Endodermal cell (in vitro differentiated cells): Measurements from ENCODE around the gene HES3. TPM values are rescaled to one million over a fixed set of nuclear protein-coding genes. Genes with fewer than 3 reads are reported as not detected.

Experiments used
- DNase-seq: peaks from one replicate; pipeline ENCODE4 v3.0.0-alpha.2; 2017
- H3K27ac ChIP-seq: 2 replicates; pipeline ENCODE4 v1.5.1; 2013; ENCODE audit warnings: mild to moderate bottlenecking, low read depth, low read length, moderate library complexity
- H3K27me3 ChIP-seq: 2 replicates; pipeline ENCODE4 v1.6.1; 2013; ENCODE audit warnings: mild to moderate bottlenecking, low read length, moderate library complexity; ENCODE audit not compliant: insufficient read depth, control insufficient read depth, poor library complexity, severe bottlenecking
- H3K36me3 ChIP-seq: 2 replicates; pipeline ENCODE4 v1.7.0; 2013; ENCODE audit warnings: mild to moderate bottlenecking, low read length, moderate library complexity; ENCODE audit not compliant: control insufficient read depth, insufficient read depth
- H3K4me1 ChIP-seq: one replicate; pipeline ENCODE4 v1.7.0; 2013; ENCODE audit warnings: low read length; ENCODE audit not compliant: control insufficient read depth, insufficient read depth
- H3K4me3 ChIP-seq: 2 replicates; pipeline ENCODE4 v1.5.1; 2013; ENCODE audit warnings: mild to moderate bottlenecking, low read length, moderate library complexity
- H3K9ac ChIP-seq: 2 replicates; pipeline ENCODE4 v1.6.1; 2013; ENCODE audit warnings: mild to moderate bottlenecking, low read length, moderate library complexity; ENCODE audit not compliant: poor library complexity, severe bottlenecking; ENCODE audit errors: extremely low read depth
- H3K9me3 ChIP-seq: 2 replicates; pipeline ENCODE4 v1.6.1; 2013; ENCODE audit warnings: mild to moderate bottlenecking, low read length, moderate library complexity; ENCODE audit not compliant: control insufficient read depth
- H3K27ac Mint-ChIP-seq: 2 replicates; pipeline ENCODE4 v1.8.0; 2020; ENCODE audit warnings: mixed read lengths
- H3K27me3 Mint-ChIP-seq: 2 replicates; pipeline ENCODE4 v1.8.0; 2021; ENCODE audit warnings: mild to moderate bottlenecking, mixed read lengths; ENCODE audit not compliant: insufficient read depth
- H3K36me3 Mint-ChIP-seq: 2 replicates; pipeline ENCODE4 v1.8.0; 2020; ENCODE audit warnings: low read depth, mixed read lengths
- H3K4me1 Mint-ChIP-seq: 2 replicates; pipeline ENCODE4 v1.8.0; 2020; ENCODE audit warnings: mixed read lengths
- H3K4me3 Mint-ChIP-seq: 2 replicates; pipeline ENCODE4 v1.8.0; 2020; ENCODE audit warnings: mild to moderate bottlenecking, moderate library complexity, mixed read lengths
- H3K9me3 Mint-ChIP-seq: 2 replicates; pipeline ENCODE4 v1.8.0; 2020; ENCODE audit warnings: mild to moderate bottlenecking, mixed read lengths
- CTCF ChIP-seq: fragments of 200-600 bp; sonication (generic); conservative IDR thresholded peaks from 2 replicates; pipeline ENCODE4 v1.5.0; 2021; ENCODE audit warnings: antibody characterized with exemption, mild to moderate bottlenecking
- WGBS, 2 experiments: methylation state at CpG; one replicate each; pipeline versions ENCODE4 v1.1.5 to v1.1.7; 2013; ENCODE audit warnings: missing lambda C conversion rate in 2 of 2, mixed read lengths in 1 of 2; ENCODE audit not compliant: insufficient coverage in 1 of 2, insufficient read length in 1 of 2; 5-methylcytosine and 5-hydroxymethylcytosine counted together
- long read RNA-seq, 4 experiments: library from polyadenylated mRNA in 2 of 4; library from RNA in 1 of 4; library from capped mRNA in 1 of 4; stranded (forward) in 3 of 4; unstranded in 1 of 4; transcript quantifications; one replicate each; pipeline ENCODE4 v2.0.0, GENCODE V29; 2020 to 2021; ENCODE audit warnings: inconsistent platforms in 1 of 4
- polyA plus RNA-seq, 2 experiments: library from polyadenylated mRNA; stranded (reverse); fragments of 50-300 nt; gene quantifications; one replicate each; pipeline ENCODE4 v1.2.3, GENCODE V29; 2013
- total RNA-seq, 2 donors: library from RNA; stranded (reverse); fragmentation: NEBNext Ultra II Directional in 1 of 2; extraction: Animal tissue kit (Norgen Biotek cat#: 25700) in 1 of 2; gene quantifications; 2 replicates in 1 of 2; 3 replicates in 1 of 2; pipeline ENCODE4 v1.2.1, GENCODE V29; 2021

Gene HES3
- 1 to 10 TPM in 1 of 2 donors, not detected in 1; 2.7 TPM for total RNA-seq
- polyA plus RNA-seq (2013, experiment 1 of 2): 6.6 TPM
- 2.8 TPM for polyA plus RNA-seq (2013, experiment 2 of 2)
- long read RNA-seq, experiment 1: 0 reads
- long read RNA-seq, experiment 2: 0 reads
- long read RNA-seq, experiment 3: 0 reads
- long read RNA-seq, experiment 4: 0 reads

DNA sequence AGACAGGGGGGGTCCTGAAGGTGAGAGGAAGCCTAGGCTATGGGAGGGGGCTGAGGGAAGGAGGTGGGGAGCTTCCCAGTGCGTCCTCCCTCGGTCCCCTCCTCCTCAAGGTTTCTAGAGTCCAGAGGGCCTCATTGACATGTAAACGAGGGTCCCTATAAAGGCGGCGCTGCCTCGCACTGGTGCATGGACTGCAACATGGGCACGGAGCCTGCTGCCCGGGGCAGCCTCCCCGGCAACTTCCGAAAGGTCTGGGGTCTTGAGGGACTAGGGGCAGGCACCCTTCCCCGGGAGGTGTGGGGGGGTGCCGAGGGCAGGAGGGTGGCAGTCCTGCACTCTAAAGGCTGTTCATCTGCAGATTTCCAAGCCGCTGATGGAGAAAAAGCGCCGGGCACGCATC is at the start of gene HES3:
Gene HES3 (plus strand): TSS at position 187 of the 400 bp plus-strand sequence. CDS start 187 bp downstream, at position 374.
- peaks cover 3% of the 10 kb centered on the region for H3K4me1 ChIP-seq
- H3K9ac ChIP-seq: no peak within 1 kb of the TSS
- DNase-seq: peak; percentile 71
- H3K9me3 ChIP-seq: no peaks in the 10 kb centered on the region
- H3K4me3 ChIP-seq: no peak within 1 kb of the TSS
- Mint-ChIP-seq H3K36me3 (no peaks in the 10 kb centered on the region), H3K4me1 (peaks cover 6% of the 10 kb centered on the region), H3K27ac (no peak within 1 kb of the TSS), H3K4me3 (peak within 1 kb of the TSS; percentile 38), H3K9me3 (no peaks in the 10 kb centered on the region), H3K27me3 (peaks cover 91% of the 10 kb centered on the region)
- no peak for TF ChIP-seq CTCF
- H3K27me3 ChIP-seq: peaks cover 90% of the 10 kb centered on the region
- H3K36me3 ChIP-seq: no peaks in the 10 kb centered on the region
- no peak within 1 kb of the TSS for H3K27ac ChIP-seq
- WGBS, 2 experiments: 4 to 5% methylated on average over 7 to 16 of the region's 16 CpGs

- no peak for TF ChIP-seq CTCF
- Mint-ChIP-seq H3K36me3 (peaks cover 42% of the 10 kb centered on the region), H3K27ac (peak overlapping the region; percentile 67), H3K4me3 (peak overlapping the region; percentile 74), H3K27me3 (peaks cover 1% of the 10 kb centered on the region), H3K9me3 (no peaks in the 10 kb centered on the region), H3K4me1 (peaks cover 23% of the 10 kb centered on the region)
- H3K9ac ChIP-seq: peak overlapping the region; percentile 92
- WGBS, 2 experiments: 74 to 75% methylated on average over 3 to 6 of the region's 6 CpGs
- no peaks in the 10 kb centered on the region for H3K27me3 ChIP-seq
- H3K36me3 ChIP-seq: peaks cover 46% of the 10 kb centered on the region
- no peaks in the 10 kb centered on the region for H3K9me3 ChIP-seq
- no peak for DNase-seq
- H3K4me1 ChIP-seq: no peaks in the 10 kb centered on the region
- H3K4me3 ChIP-seq: peak overlapping the region; percentile 93
- no peak overlapping the region for H3K27ac ChIP-seq
These were observed 46.1 kb upstream of the HES3 start for GRCh38 chr1:6197746-6198427.

DNA sequence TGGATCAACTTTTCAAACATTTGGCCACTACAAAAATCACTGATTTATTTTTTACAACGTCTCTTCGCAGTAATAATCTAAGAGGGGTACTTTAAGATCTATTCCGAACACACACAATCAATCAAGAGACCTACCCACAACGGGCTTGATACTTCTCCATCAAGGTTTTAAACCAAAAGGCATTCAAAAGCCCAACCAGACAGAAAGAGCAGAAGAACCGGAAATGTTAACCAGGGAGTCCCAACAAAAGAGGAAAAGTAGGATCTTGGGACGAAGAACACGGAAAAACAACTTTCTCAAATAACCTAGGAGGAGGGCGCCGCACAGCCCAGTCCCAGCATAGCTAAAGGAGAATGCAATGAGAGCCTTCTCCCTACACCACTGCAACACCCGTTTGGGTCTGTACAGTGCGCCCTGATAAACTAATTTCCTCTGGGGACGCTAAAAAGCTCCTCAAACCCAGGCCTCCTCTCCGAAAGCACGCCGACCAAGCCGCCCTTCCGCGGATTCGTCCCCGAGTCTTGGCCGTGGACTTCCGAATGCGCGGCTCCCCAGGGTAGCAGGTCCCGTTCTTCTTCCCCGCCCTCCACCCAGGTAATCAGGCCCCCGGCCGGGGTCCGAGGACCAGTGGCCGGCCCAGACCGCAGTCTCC is 45.2 kb upstream of the HES3 start:
- Histone ChIP-seq H3K9me3 (no peaks in the 10 kb centered on the region), H3K4me3 (peak overlapping the region; percentile 93), H3K4me1 (no peaks in the 10 kb centered on the region), H3K9ac (peak overlapping the region; percentile 92), H3K27ac (peak overlapping the region; percentile 56), H3K27me3 (no peaks in the 10 kb centered on the region), H3K36me3 (peaks cover 37% of the 10 kb centered on the region)
- no peak for DNase-seq
- no peaks in the 10 kb centered on the region for H3K9me3 Mint-ChIP-seq
- H3K36me3 Mint-ChIP-seq: peaks cover 33% of the 10 kb centered on the region
- H3K27ac Mint-ChIP-seq: peak overlapping the region; percentile 67
- peaks cover 1% of the 10 kb centered on the region for H3K27me3 Mint-ChIP-seq
- WGBS, 2 experiments: 0% methylated on average over 10 to 31 of the region's 31 CpGs
- H3K4me3 Mint-ChIP-seq: peak overlapping the region; percentile 74
- H3K4me1 Mint-ChIP-seq: peaks cover 23% of the 10 kb centered on the region
- TF ChIP-seq CTCF: no peak
